ENCODE results near the gene ZNF462. TPM values are rescaled to one million over a fixed set of nuclear protein-coding genes. Genes with fewer than 3 reads are reported as not detected.

The ZNF462 gene
- total and polyA plus RNA-seq, 2 experiments from 2014 or later = 40.0 to 101 TPM

GRCh38 chr9:106830527-106831150, 32.3 kb upstream of the ZNF462 start:
- Histone ChIP-seq H2AFZ (peak overlapping the region; percentile 35; the same call in 1 of the 2 replicates), H3K4me1 (ENCODE audit: insufficient read depth) (0 out of 2 replicates have a peak, but pooled peaks cover 2% of the 10 kb centered on the region), H3K4me2 (no peak overlapping the region), H3K9me2 (ENCODE audit: insufficient read depth) (0 out of 2 replicates have a peak, but pooled peaks cover 6% of the 10 kb centered on the region), H4K20me1 (replicated peaks; ENCODE audit: insufficient read depth) (no peaks in the 10 kb centered on the region), H3K79me2 (replicated peaks; ENCODE audit: insufficient read depth) (no peaks in the 10 kb centered on the region), H3K36me3 (ENCODE audit: insufficient read depth) (no peaks in the 10 kb centered on the region), H3F3A (replicated peaks; ENCODE audit: low read depth) (no peaks in the 10 kb centered on the region), H3K27ac (ENCODE audit: low read depth) (no peak overlapping the region), H3K27me3 (ENCODE audit: insufficient read depth) (no peaks in the 10 kb centered on the region), H3K4me3 (no peak overlapping the region)
- Mint-ChIP-seq H3K36me3 (ENCODE audit: low read depth) (peaks cover 4% of the 10 kb centered on the region; the same call in 1 of the 3 replicates), H3K9me3 (peaks cover 9% of the 10 kb centered on the region), H3K4me3 (no peak overlapping the region), H3K27me3 (ENCODE audit: insufficient read depth, low read depth, poor library complexity) (no peaks in the 10 kb centered on the region), H3K4me1 (0 out of 3 replicates have a peak, but pooled peaks cover 3% of the 10 kb centered on the region), H3K27ac (no peak overlapping the region)
- DNase-seq (ENCODE audit: low spot score) (no peak), ATAC-seq (no peak)
- TF ChIP-seq EZH2phosphoT487 (IDR thresholded peaks at IDR 0.05; ENCODE audit: unreplicated experiment) (no peak), CREB1 (CRISPR knock-in tag; IDR thresholded peaks at IDR 0.05; ENCODE audit: low read depth) (no peak)

DNA sequence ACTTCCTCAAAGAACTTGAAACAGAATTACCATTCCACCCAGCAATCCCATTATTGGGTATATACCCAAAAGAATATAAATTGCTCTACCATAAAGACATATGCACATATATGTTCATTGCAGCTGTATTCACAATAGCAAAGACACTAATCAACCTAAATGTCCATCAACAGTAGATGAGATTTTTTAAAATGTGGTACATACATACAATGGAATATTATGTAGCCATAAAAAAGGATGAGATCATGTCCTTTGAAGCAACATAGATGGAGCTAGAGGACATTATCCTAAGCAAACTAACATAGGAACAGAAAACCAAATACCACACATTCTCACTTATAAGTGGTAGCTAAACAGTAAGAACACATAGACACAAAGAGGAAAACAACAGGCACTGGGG, 28.1 kb upstream of the ZNF462 start:
- Histone ChIP-seq H3K4me2 (no peak overlapping the region), H3F3A (replicated peaks; ENCODE audit: low read depth) (no peaks in the 10 kb centered on the region), H2AFZ (no peak overlapping the region), H3K27me3 (ENCODE audit: insufficient read depth) (no peaks in the 10 kb centered on the region), H3K36me3 (ENCODE audit: insufficient read depth) (no peaks in the 10 kb centered on the region), H3K9me2 (ENCODE audit: insufficient read depth) (no peaks in the 10 kb centered on the region), H3K4me1 (ENCODE audit: insufficient read depth) (0 out of 2 replicates have a peak, but pooled peaks cover 2% of the 10 kb centered on the region), H4K20me1 (replicated peaks; ENCODE audit: insufficient read depth) (no peaks in the 10 kb centered on the region), H3K79me2 (replicated peaks; ENCODE audit: insufficient read depth) (no peaks in the 10 kb centered on the region), H3K27ac (ENCODE audit: low read depth) (no peak overlapping the region), H3K4me3 (no peak overlapping the region)
- TF ChIP-seq EZH2phosphoT487 (IDR thresholded peaks at IDR 0.05; ENCODE audit: unreplicated experiment) = no peak
- no peak for TF ChIP-seq EZH2 (IDR thresholded peaks at IDR 0.05; ENCODE audit: low read depth, unreplicated experiment)
- no peak for TF ChIP-seq CTCF (conservative IDR thresholded peaks at IDR 0.05; ENCODE audit: low read depth in 2 of 2)
- TF ChIP-seq REST (IDR thresholded peaks at IDR 0.05; ENCODE audit: unreplicated experiment) = no peak
- no peak for TF ChIP-seq POLR2AphosphoS5 (IDR thresholded peaks at IDR 0.05; ENCODE audit: low read depth)
- no peak for TF ChIP-seq ETS1 (IDR thresholded peaks at IDR 0.05)
- Mint-ChIP-seq H3K4me1 (0 out of 3 replicates have a peak, but pooled peaks cover 3% of the 10 kb centered on the region), H3K4me3 (no peak overlapping the region), H3K9me3 (peaks cover 9% of the 10 kb centered on the region), H3K27me3 (ENCODE audit: insufficient read depth, low read depth, poor library complexity) (no peaks in the 10 kb centered on the region), H3K36me3 (ENCODE audit: low read depth) (peaks cover 4% of the 10 kb centered on the region; the same call in 1 of the 3 replicates), H3K27ac (no peak overlapping the region)
- ATAC-seq = no peak
- no peak for DNase-seq (ENCODE audit: low spot score)
